Measurements from ENCODE around the gene PGD. TPM values are rescaled to one million over a fixed set of nuclear protein-coding genes. Genes with fewer than 3 reads are reported as not detected.

Gene PGD
- total RNA-seq, 1 experiment from 2014 or later: 291 TPM

DNA sequence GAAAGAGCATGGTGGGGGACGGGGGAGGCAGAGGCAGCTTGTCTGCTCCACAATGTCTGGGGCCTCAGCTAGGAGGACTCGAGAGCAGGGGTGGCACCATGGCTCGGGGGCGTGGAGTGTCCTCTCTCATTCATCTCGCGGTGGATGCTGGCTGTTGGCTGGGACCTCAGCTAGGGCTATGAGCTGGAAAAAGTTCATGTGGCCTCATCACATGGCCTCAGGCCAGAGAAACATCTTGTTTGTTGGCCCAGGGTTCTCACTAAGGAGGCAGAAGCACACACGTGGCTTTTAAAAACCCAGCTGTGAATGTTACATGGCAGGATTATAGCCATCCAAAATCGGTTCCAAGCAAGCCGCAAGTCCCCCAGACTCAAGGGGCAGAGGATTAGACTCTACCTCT lies 25.2 kb downstream of the PGD start:
- Histone ChIP-seq H2BK15ac (ENCODE audit: low read depth, low read length) (no peak overlapping the region), H3T11ph (ENCODE audit: low read length) (no peak overlapping the region), H2BK12ac (ENCODE audit: insufficient read length, low read depth, low read length) (no peak overlapping the region), H3K79me2 (ENCODE audit: insufficient read depth, low read length) (no peaks in the 10 kb centered on the region), H4K91ac (ENCODE audit: insufficient read length, low read depth, low read length) (no peak overlapping the region), H3K56ac (ENCODE audit: insufficient read length, low read depth, low read length) (no peak overlapping the region), H3K23me2 (ENCODE audit: insufficient read length, low read depth, low read length, poor library complexity, severe bottlenecking) (no peaks in the 10 kb centered on the region), H3K9me3 (ENCODE audit: control insufficient read depth, low read depth, low read length) (no peaks in the 10 kb centered on the region), H3K18ac (ENCODE audit: insufficient read length, low read depth, low read length) (no peak overlapping the region), H2AFZ (ENCODE audit: low read length) (no peak overlapping the region), H3K79me1 (ENCODE audit: insufficient read depth, low read depth, low read length, poor library complexity, severe bottlenecking) (no peaks in the 10 kb centered on the region), H3K4ac (ENCODE audit: low read depth, low read length) (no peak overlapping the region), H2BK120ac (ENCODE audit: low read depth, low read length, poor library complexity, severe bottlenecking) (no peak overlapping the region), H3K4me2 (ENCODE audit: insufficient read depth, insufficient read length, low read length) (no peak overlapping the region), H3K23ac (ENCODE audit: insufficient read length, low read depth, low read length) (no peak overlapping the region), H2AK5ac (ENCODE audit: insufficient read length, low read length) (no peak overlapping the region), H3K27me3 (ENCODE audit: insufficient read depth, low read length) (no peaks in the 10 kb centered on the region), H4K5ac (ENCODE audit: insufficient read length, low read depth, low read length) (no peak overlapping the region), H3K14ac (ENCODE audit: insufficient read depth, low read length) (no peak overlapping the region), H3K27ac (ENCODE audit: insufficient read length, low read depth, low read length) (no peak overlapping the region), H2BK5ac (ENCODE audit: insufficient read length, low read length) (no peak overlapping the region), H2BK20ac (ENCODE audit: low read depth, low read length, poor library complexity, severe bottlenecking) (no peak overlapping the region), H3K9ac (ENCODE audit: extremely low read depth, insufficient read length, low read length) (no peak overlapping the region), H3K4me1 (ENCODE audit: insufficient read depth, low read length) (no peaks in the 10 kb centered on the region; the same call in 1 of the 2 replicates), H4K20me1 (ENCODE audit: control insufficient read depth, insufficient read depth, insufficient read length) (no peaks in the 10 kb centered on the region), H4K8ac (replicated peaks; ENCODE audit: insufficient read length, low read depth, low read length) (no peak overlapping the region)
- peaks cover 15 to 40% (median 23%) of the 10 kb centered on the region in 3 experiments for H3K36me3 Mint-ChIP-seq (ENCODE audit: insufficient read depth in 1 of 3, low read depth in 3 of 3)
- no peak for DNase-seq
- no peaks in the 10 kb centered on the region for H3K9me3 Mint-ChIP-seq
- peaks cover 7 to 8% of the 10 kb centered on the region in 2 experiments for H3K4me1 Mint-ChIP-seq
- H3K4me3 Mint-ChIP-seq: no peak overlapping the region
- no peaks in the 10 kb centered on the region for H3K27me3 Mint-ChIP-seq (ENCODE audit: low read depth)
- no CpG with 5 or more reads among the region's 9 CpGs for WGBS (ENCODE audit: extremely low coverage, insufficient read length, low lambda C conversion rate)
- H3K27ac Mint-ChIP-seq: peak overlapping the region; percentile 27 to 58 (median 44); a peak in 5 of 7 replicates
- TF ChIP-seq, protein P1, sequence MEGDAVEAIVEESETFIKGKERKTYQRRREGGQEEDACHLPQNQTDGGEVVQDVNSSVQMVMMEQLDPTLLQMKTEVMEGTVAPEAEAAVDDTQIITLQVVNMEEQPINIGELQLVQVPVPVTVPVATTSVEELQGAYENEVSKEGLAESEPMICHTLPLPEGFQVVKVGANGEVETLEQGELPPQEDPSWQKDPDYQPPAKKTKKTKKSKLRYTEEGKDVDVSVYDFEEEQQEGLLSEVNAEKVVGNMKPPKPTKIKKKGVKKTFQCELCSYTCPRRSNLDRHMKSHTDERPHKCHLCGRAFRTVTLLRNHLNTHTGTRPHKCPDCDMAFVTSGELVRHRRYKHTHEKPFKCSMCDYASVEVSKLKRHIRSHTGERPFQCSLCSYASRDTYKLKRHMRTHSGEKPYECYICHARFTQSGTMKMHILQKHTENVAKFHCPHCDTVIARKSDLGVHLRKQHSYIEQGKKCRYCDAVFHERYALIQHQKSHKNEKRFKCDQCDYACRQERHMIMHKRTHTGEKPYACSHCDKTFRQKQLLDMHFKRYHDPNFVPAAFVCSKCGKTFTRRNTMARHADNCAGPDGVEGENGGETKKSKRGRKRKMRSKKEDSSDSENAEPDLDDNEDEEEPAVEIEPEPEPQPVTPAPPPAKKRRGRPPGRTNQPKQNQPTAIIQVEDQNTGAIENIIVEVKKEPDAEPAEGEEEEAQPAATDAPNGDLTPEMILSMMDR (conservative IDR thresholded peaks at IDR 0.05): no peak
